HepG2 (cell line): ENCODE results near the gene ZPR1. TPM values are rescaled to one million over a fixed set of nuclear protein-coding genes. Genes with fewer than 3 reads are reported as not detected.

ENCODE experiments used
- ARNTL ChIP-seq: sonication (generic); formaldehyde crosslinking; IDR thresholded peaks from 2 replicates; pipeline ENCODE4 v1.4.0; 2020; ENCODE audit warnings: mild to moderate bottlenecking, missing genetic modification reagents
- CSRNP1 ChIP-seq: sonication (generic); formaldehyde crosslinking; IDR thresholded peaks from 2 replicates; pipeline ENCODE4 v1.8.1; 2023; ENCODE audit warnings: mild to moderate bottlenecking, missing genetic modification reagents
- KLF15 ChIP-seq: sonication (generic); formaldehyde crosslinking; IDR thresholded peaks from 2 replicates; pipeline ENCODE4 v1.8.1; 2023; ENCODE audit warnings: borderline replicate concordance, mild to moderate bottlenecking, inconsistent platforms, missing genetic modification reagents, mixed read lengths
- LBX2 ChIP-seq: sonication (generic); formaldehyde crosslinking; IDR thresholded peaks from 2 replicates; pipeline ENCODE4 v1.5.0; 2020; ENCODE audit warnings: missing genetic modification reagents, mild to moderate bottlenecking, borderline replicate concordance
- MAZ ChIP-seq, 2 experiments: sonication (generic) in 1 of 2; formaldehyde crosslinking in 1 of 2; IDR thresholded peaks; 2 replicates each; pipeline versions ENCODE4 v1.5.0 to v1.6.1; 2012 to 2020; ENCODE audit warnings: low read depth in 2 of 2, mild to moderate bottlenecking in 2 of 2, borderline replicate concordance in 1 of 2, improper control_type of control experiment in 1 of 2, low read length in 1 of 2, missing genetic modification reagents in 1 of 2, moderate library complexity in 1 of 2
- MXI1 ChIP-seq: IDR thresholded peaks from 3 replicates; pipeline ENCODE4 v1.6.1; 2012; ENCODE audit warnings: low read depth, low read length, inconsistent platforms, borderline replicate concordance
- POGZ ChIP-seq: sonication (generic); formaldehyde crosslinking; IDR thresholded peaks from 2 replicates; pipeline ENCODE4 v1.4.0; 2020; ENCODE audit warnings: mild to moderate bottlenecking, missing genetic modification reagents
- RFX5 ChIP-seq: IDR thresholded peaks from 2 replicates; pipeline ENCODE4 v1.6.1; 2011; ENCODE audit warnings: low read depth, low read length, improper control_type of control experiment
- RXRA ChIP-seq: sonication (generic); formaldehyde crosslinking; IDR thresholded peaks from 2 replicates; pipeline ENCODE4 v1.5.1; 2020; ENCODE audit warnings: missing genetic modification reagents
- SKIL ChIP-seq: sonication (generic); formaldehyde crosslinking; IDR thresholded peaks from 2 replicates; pipeline ENCODE4 v1.8.0; 2022; ENCODE audit warnings: missing genetic modification reagents, mild to moderate bottlenecking, moderate library complexity, borderline replicate concordance
- STAG1 ChIP-seq: sonication (generic); formaldehyde crosslinking; IDR thresholded peaks from 2 replicates; pipeline ENCODE4 v1.4.0; 2020; ENCODE audit warnings: missing genetic modification reagents
- SYNCRIP ChIP-seq: fragments of 200-400 bp; formaldehyde crosslinking; IDR thresholded peaks from 2 replicates; pipeline ENCODE4 v1.6.1; 2018; ENCODE audit warnings: mild to moderate bottlenecking, low read depth, low read length; ENCODE audit not compliant: insufficient read depth
- TOPORS ChIP-seq: sonication (generic); formaldehyde crosslinking; IDR thresholded peaks from 2 replicates; pipeline ENCODE4 v1.8.0; 2023; ENCODE audit warnings: mild to moderate bottlenecking, missing genetic modification reagents
- YEATS2 ChIP-seq: sonication (generic); formaldehyde crosslinking; IDR thresholded peaks from 2 replicates; pipeline ENCODE4 v1.4.0; 2020; ENCODE audit warnings: missing genetic modification reagents, borderline replicate concordance
- ZBTB43 ChIP-seq: sonication (generic); formaldehyde crosslinking; conservative IDR thresholded peaks from 2 replicates; pipeline ENCODE4 v1.4.0; 2020; ENCODE audit warnings: missing genetic modification reagents
- ZFP62 ChIP-seq: sonication (generic); formaldehyde crosslinking; IDR thresholded peaks from 2 replicates; pipeline ENCODE4 v1.4.0; 2020; ENCODE audit warnings: missing genetic modification reagents
- ZMYM3 ChIP-seq: sonication (generic); formaldehyde crosslinking; IDR thresholded peaks from 2 replicates; pipeline ENCODE4 v1.5.1; 2020; ENCODE audit warnings: mild to moderate bottlenecking, missing genetic modification reagents
- ZNF124 ChIP-seq: sonication (generic); formaldehyde crosslinking; IDR thresholded peaks from 2 replicates; pipeline ENCODE4 v1.4.0; 2020; ENCODE audit warnings: missing genetic modification reagents
- ZNF263 ChIP-seq: sonication (generic); formaldehyde crosslinking; IDR thresholded peaks from 2 replicates; pipeline ENCODE4 v1.4.0; 2020; ENCODE audit warnings: missing genetic modification reagents
- ZNF484 ChIP-seq: sonication (generic); formaldehyde crosslinking; IDR thresholded peaks from 2 replicates; pipeline ENCODE4 v1.5.1; 2020; ENCODE audit warnings: mild to moderate bottlenecking, low read depth, missing genetic modification reagents, borderline replicate concordance
- ZNF605 ChIP-seq: sonication (generic); formaldehyde crosslinking; IDR thresholded peaks from 2 replicates; pipeline ENCODE4 v1.8.0; 2022; ENCODE audit warnings: mild to moderate bottlenecking, missing genetic modification reagents
- ZNF724P ChIP-seq: sonication (generic); formaldehyde crosslinking; IDR thresholded peaks from 2 replicates; pipeline ENCODE4 v1.8.0; 2022; ENCODE audit warnings: missing genetic modification reagents, borderline replicate concordance
- ZNF737 ChIP-seq: sonication (generic); formaldehyde crosslinking; IDR thresholded peaks from 2 replicates; pipeline ENCODE4 v1.5.0; 2020; ENCODE audit warnings: missing genetic modification reagents, mild to moderate bottlenecking, borderline replicate concordance
- ZNF776 ChIP-seq: sonication (generic); formaldehyde crosslinking; IDR thresholded peaks from 2 replicates; pipeline ENCODE4 v1.4.0; 2020; ENCODE audit warnings: mild to moderate bottlenecking, missing genetic modification reagents
- polyA plus RNA-seq, 8 experiments: library from polyadenylated mRNA; depleted of rRNA in 3 of 8; stranded (reverse) in 7 of 8; unstranded in 1 of 8; fragments of >200 nt; fragmentation: Illumina TruSeq in 4 of 8; extraction: Trizol in 4 of 8; gene quantifications; 2 replicates each; pipeline versions ENCODE4 v1.2.1 to v1.2.3, GENCODE V29; 2011 to 2016; ENCODE audit warnings: low read depth in 4 of 8, missing spikeins in 1 of 8, mixed read lengths in 1 of 8; ENCODE audit not compliant: insufficient read depth in 1 of 8
- total RNA-seq, 5 experiments: library from RNA; depleted of rRNA; stranded (reverse); fragments of >200 nt; fragmentation: Illumina TruSeq; extraction: Trizol; gene quantifications; 2 replicates each; pipeline ENCODE4 v1.2.3, GENCODE V29; 2016; ENCODE audit warnings: low read depth in 1 of 5

ZPR1 gene
- total and polyA plus RNA-seq, 2 of the 13 experiments (the other 11 are each of a cell fraction or from before 2014, with no cell fraction given) = 40.0 to 79.3 TPM

GRCh38 chr11:116828632-116829524, 41.1 kb upstream of the ZPR1 start (continued):
- TF ChIP-seq ZNF776 (CRISPR knock-in tag) (no peak; the same call in 1 of the 2 replicates), ZBTB43 (CRISPR knock-in tag) (peak; percentile 71; the same call in 1 of the 2 replicates), ZMYM3 (peak; percentile 84), TOPORS (CRISPR knock-in tag) (0 out of 2 replicates have a peak, but pooled peaks have one; percentile 4), MAZ (IDR thresholded peaks at IDR 0.05; ENCODE audit: borderline replicate concordance, low read depth, low read length) (peak; percentile 75; the same call in 1 of the 2 replicates), MAZ (CRISPR knock-in tag; IDR thresholded peaks at IDR 0.05; ENCODE audit: low read depth) (peak; percentile 61; the same call in 1 of the 2 replicates), ARNTL (CRISPR knock-in tag) (peak; percentile 95), RFX5 (no peak), KLF15 (CRISPR knock-in tag) (peak; percentile 51; the same call in 1 of the 2 replicates), ZNF263 (CRISPR knock-in tag) (peak; percentile 53), STAG1 (CRISPR knock-in tag) (peak; percentile 54; the same call in 1 of the 2 replicates), ZNF605 (CRISPR knock-in tag) (no peak; the same call in none of the 2 replicates), YEATS2 (CRISPR knock-in tag) (no peak), LBX2 (CRISPR knock-in tag) (no peak), ZFP62 (CRISPR knock-in tag) (no peak), ZNF124 (CRISPR knock-in tag) (no peak; the same call in 1 of the 2 replicates), ZNF737 (CRISPR knock-in tag) (no peak), CSRNP1 (CRISPR knock-in tag) (no peak), RXRA (CRISPR knock-in tag) (peak; percentile 89), ZNF484 (CRISPR knock-in tag) (no peak), POGZ (CRISPR knock-in tag) (peak; percentile 67), SYNCRIP (no peak), ZNF724P (CRISPR knock-in tag) (no peak), SKIL (CRISPR knock-in tag) (peak; percentile 96), MXI1 (no peak)
